GM18505 (cell line): Measurements from ENCODE around the gene BRAF.

Experiments
- ATAC-seq: cut with Tn5 transposase; IDR thresholded peaks from one replicate; pipeline ENCODE4 v1.9.1; 2021; ENCODE audit not compliant: unreplicated experiment
- POLR2A ChIP-seq: IDR thresholded peaks from 4 replicates; pipeline ENCODE4 v1.6.1; 2011; ENCODE audit warnings: borderline replicate concordance; ENCODE audit not compliant: insufficient read depth, insufficient read length; ENCODE audit errors: extremely low read depth

BRAF gene

GRCh38 chr7:140881507-140882228 is 43.1 kb downstream of the BRAF start:
- no peak for TF ChIP-seq POLR2A
- ATAC-seq = no peak

GRCh38 chr7:140877249-140877524 is 47.5 kb downstream of the BRAF start:
- ATAC-seq = no peak
- TF ChIP-seq POLR2A = no peak

- peak; percentile 87 for ATAC-seq
- TF ChIP-seq POLR2A = no peak
Measured at GRCh38 chr7:140876519-140877248, 48.0 kb downstream of the BRAF start.

- no peak for ATAC-seq
- TF ChIP-seq POLR2A = no peak
Measured at GRCh38 chr7:140873434-140873833, 51.3 kb downstream of the BRAF start.

- no peak for TF ChIP-seq POLR2A
- no peak for ATAC-seq
Measured at GRCh38 chr7:140870003-140870402, 54.7 kb downstream of the BRAF start.

- TF ChIP-seq POLR2A = no peak
- no peak for ATAC-seq
Measured at GRCh38 chr7:140869430-140869829, 55.3 kb downstream of the BRAF start.

GRCh38 chr7:140867467-140868462 is 57.0 kb downstream of the BRAF start:
- TF ChIP-seq POLR2A = no peak
- ATAC-seq = peak; percentile 59

GRCh38 chr7:140866926-140867325 is 57.8 kb downstream of the BRAF start:
- no peak for ATAC-seq
- no peak for TF ChIP-seq POLR2A

- no peak for ATAC-seq
- TF ChIP-seq POLR2A = no peak
Measured at GRCh38 chr7:140864732-140865131, 60.0 kb downstream of the BRAF start.

- ATAC-seq = no peak
- no peak for TF ChIP-seq POLR2A
Measured at GRCh38 chr7:140863867-140864266, 60.9 kb downstream of the BRAF start.

GRCh38 chr7:140863184-140863583 is 61.5 kb downstream of the BRAF start:
- ATAC-seq = no peak
- no peak for TF ChIP-seq POLR2A

GRCh38 chr7:140857048-140857447 is 67.7 kb downstream of the BRAF start:
- no peak for ATAC-seq
- TF ChIP-seq POLR2A = no peak

GRCh38 chr7:140841166-140841715 is 83.5 kb downstream of the BRAF start:
- ATAC-seq = no peak
- TF ChIP-seq POLR2A = no peak
